Effector CD8-positive, alpha-beta T cell (primary cell): ENCODE data around the gene ZNF12.
"Not testable (repeated sequence)": the region's sequence is repeated elsewhere in the genome, so short reads cannot be mapped to it uniquely, and the experiment has no call there.

Experiments
- DNase-seq: peaks from one replicate; lab custom pipeline; 2025; lab: John Stamatoyannopoulos, UW

The ZNF12 gene

DNA sequence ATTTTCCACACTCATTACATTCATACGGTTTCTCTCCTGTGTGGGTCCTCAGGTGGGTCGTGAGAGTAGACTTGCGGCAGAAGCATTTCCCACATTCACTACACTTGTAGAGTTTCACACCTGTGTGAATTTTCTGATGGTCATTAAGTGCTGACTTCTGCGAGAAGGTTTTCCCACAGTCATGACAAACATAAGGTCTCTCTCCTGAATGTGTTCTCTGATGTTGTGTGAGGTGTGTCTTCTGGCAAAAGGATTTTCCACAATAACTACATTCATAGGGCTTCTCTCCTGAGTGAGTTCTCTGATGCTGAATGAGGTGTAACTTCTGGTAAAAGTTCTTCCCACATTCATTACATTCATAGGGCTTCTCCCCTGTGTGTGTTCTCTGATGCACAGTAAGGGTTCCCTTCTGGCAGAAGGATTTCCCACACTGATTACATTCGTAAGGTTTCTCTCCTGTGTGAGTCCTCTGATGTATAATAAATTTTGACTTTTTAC is 15.1 kb downstream of the ZNF12 start:
- no peak for DNase-seq

- DNase-seq = no peak
Observed at GRCh38 chr7:6691103-6691502, 15.6 kb downstream of the ZNF12 start.

- DNase-seq = no peak
Observed at GRCh38 chr7:6680146-6680545, 26.6 kb downstream of the ZNF12 start.

GRCh38 chr7:6675807-6676405 is 30.8 kb downstream of the ZNF12 start:
- no peak for DNase-seq

- not testable (repeated sequence) for DNase-seq
Observed at GRCh38 chr7:6670851-6671250, 35.9 kb downstream of the ZNF12 start.

GRCh38 chr7:6658618-6659345 is 48.0 kb downstream of the ZNF12 start:
- no peak for DNase-seq

DNA sequence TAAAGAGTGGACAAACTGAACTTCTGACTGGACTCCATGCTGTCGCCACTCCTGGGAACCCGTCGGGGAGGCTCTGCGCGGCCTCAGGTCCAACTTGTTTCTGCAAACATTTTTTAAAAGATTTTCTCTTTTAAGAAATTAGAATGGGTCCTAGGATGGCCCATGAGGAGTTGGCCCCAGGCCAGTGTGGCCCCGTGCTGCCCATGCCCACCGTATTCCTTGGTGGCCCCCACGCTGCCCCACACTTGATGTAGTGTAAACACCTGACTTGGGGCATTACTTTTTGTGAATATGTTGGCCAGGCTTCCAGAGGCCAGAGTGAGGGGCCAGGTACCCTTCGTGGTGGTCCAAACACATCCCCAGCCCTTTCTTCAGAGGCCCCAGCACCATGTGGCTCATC is 50.3 kb downstream of the ZNF12 start:
- no peak for DNase-seq

GRCh38 chr7:6655636-6656385 is 50.9 kb downstream of the ZNF12 start:
- no peak for DNase-seq

DNA sequence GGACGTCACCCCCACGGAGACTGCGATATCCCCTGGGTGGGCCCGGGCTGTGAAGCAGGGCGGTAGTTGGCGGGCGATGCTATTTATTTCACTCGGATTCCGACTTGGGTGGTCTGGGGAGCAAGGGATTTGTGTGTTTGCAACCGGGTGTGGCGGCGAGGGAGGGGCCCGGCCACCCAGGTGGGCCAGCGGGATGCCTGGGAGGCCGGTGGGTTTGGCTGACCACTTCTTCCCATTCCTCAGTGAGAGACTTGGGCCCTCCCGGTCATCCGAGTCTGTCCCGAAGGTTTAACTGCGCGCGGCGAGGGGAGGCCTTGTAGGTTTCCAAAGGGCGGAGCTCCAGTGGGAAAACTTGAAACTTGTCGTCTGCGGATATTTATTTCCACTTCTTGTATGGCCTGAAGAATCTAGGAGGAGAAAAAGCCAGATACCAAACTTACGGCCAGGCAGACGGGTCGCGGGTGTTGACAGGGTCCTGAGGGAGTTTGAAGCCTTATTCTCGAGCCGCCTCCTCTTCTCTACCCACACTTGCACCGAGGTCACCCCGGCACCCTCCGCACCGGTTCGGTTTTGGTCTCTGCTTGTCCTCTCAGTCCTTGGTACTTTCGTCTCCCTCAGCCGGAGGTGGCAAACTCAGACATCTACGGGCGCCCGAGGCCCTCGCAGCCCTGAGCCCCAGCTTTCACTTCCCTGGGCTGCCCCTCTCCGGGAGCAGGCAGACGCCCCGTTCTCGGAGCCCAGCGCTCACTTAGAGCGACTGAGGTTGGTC is 51.7 kb downstream of the ZNF12 start:
- DNase-seq = no peak

DNA sequence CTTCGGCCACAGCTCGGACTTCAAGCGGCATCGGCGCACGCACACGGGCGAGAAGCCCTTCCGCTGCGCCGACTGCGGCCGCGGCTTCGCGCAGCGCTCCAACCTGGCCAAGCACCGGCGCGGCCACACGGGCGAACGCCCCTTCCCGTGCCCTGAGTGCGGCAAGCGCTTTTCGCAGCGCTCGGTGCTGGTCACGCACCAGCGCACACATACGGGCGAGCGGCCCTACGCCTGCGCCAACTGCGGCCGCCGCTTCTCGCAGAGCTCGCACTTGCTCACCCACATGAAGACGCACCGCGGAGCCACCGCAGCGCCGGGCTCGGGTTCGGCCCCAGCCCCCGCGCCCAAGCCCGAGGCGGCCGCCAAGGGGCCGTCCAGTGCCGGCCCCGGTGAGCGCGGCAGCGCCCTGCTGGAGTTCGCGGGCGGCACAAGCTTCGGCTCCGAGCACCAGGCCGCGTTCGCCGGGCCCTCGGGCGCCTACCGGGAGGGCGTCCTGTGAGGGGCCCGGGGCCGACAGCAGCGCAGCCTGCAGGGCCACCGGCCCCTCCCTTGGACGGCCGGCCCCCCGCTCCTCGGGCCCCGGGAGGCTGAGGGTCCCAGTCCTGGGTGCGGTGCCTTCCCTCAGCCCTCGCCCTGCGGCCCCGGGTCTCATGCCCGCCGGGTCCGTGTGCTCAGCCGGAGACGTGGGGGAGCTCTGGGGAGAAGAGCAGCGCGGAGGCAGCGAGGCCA is 52.5 kb downstream of the ZNF12 start:
- no peak for DNase-seq

DNA sequence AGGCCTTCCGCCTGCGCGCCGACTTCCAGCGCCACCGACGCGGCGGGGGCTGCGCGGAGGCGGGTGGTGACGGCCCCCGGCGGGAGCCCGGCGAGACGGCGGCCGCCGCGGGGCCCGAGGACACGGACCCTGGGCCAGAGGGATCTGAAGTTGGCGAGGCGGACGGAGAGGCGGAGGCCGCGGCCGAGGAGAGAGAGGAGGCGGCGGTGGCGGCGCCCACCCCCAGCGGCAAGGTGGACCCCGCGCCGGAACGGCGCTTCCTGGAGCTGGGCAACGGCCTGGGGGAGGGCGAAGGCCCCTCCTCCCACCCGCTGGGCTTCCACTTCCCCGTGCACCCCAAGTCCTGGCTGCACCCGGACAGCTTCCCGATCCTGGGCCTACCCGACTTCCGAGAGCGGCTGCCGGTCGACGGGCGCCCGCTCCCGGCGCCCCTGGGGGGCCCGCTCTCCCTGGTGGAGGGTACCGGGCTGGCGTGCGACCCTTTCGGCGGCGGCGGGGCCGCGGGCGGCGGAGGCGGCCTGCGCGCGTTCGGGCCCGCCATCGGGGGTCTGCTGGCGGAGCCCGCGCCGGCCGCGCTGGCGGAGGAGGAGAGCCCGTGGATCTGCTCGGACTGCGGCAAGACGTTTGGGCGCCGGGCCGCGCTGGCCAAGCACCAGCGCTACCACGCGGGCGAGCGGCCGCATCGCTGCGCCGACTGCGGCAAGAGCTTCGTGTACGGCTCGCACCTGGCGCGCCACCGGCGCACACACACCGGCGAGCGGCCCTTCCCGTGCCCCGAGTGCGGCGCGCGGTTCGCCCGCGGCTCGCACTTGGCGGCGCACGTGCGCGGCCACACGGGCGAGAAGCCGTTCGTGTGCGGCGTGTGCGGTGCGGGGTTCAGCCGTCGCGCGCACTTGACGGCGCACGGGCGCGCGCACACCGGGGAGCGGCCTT is 53.4 kb downstream of the ZNF12 start:
- no peak for DNase-seq

GRCh38 chr7:6652446-6653011 is 54.2 kb downstream of the ZNF12 start:
- no peak for DNase-seq

DNA sequence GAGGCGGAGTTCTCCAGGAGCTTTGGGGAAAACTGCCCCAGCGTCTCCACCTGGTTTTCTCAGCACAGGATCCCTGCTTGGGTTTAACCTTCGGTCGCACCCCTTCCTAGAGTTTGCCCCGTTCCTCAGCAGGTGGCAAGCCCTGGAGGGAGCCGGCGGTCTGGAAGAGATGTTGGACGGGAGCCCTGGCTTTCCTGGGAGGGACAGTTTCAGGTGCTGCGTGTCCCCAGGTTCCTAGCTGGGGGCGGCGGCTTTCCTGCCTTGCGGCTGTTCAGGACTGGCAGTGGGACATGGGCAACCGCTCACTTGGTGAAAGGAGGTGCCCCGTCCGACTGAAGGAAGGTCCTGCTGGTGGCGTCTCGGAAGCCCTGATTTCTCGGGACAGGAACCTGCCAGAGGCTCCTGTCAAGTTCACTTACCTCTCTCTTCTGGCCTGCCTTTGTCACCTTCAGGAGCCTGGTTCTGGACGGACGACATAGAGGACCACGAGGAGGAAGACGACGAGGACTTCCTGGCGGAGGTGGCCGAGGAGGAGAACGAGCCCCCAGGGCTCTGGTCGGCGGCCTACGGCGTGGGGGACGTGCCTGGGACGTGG is 54.8 kb downstream of the ZNF12 start:
- DNase-seq = no peak

GRCh38 chr7:6650521-6651011 is 56.2 kb downstream of the ZNF12 start:
- DNase-seq = no peak

- no peak for DNase-seq
Observed at GRCh38 chr7:6650086-6650485, 56.7 kb downstream of the ZNF12 start.

- DNase-seq = no peak
Observed at GRCh38 chr7:6649241-6649961, 57.3 kb downstream of the ZNF12 start.

- DNase-seq = no peak
Observed at GRCh38 chr7:6648815-6649104, 58.0 kb downstream of the ZNF12 start.

GRCh38 chr7:6648066-6648814 is 58.5 kb downstream of the ZNF12 start:
- DNase-seq = no peak
